Ascending aorta (tissue), 2 donors: ENCODE data around the gene RPTOR. TPM values are rescaled to one million over a fixed set of nuclear protein-coding genes. Genes with fewer than 3 reads are reported as not detected.
"Not testable (repeated sequence)": the region's sequence is repeated elsewhere in the genome, so short reads cannot be mapped to it uniquely, and the experiment has no call there.

ENCODE experiments used
- DNase-seq, 2 donors: peaks; one replicate each; pipeline ENCODE4 v3.0.0-alpha.2; 2019; ENCODE audit warnings: low spot score in 2 of 2
- H3K27ac ChIP-seq, 2 donors: fragments of 200-600 bp; sonication (generic); one replicate each; pipeline ENCODE4 v1.5.1; 2016 to 2017; ENCODE audit warnings: mild to moderate bottlenecking in 1 of 2
- H3K27me3 ChIP-seq: fragments of 200-600 bp; sonication (generic); one replicate; pipeline ENCODE4 v1.5.1; 2017
- H3K36me3 ChIP-seq, 2 donors: fragments of 200-600 bp; sonication (generic); one replicate each; pipeline ENCODE4 v1.5.1; 2016
- H3K4me1 ChIP-seq, 2 donors: fragments of 200-600 bp; sonication (generic); one replicate each; pipeline ENCODE4 v1.5.1; 2016 to 2017; ENCODE audit warnings: mild to moderate bottlenecking in 1 of 2
- H3K4me3 ChIP-seq, 2 donors: fragments of 200-600 bp; sonication (generic); one replicate each; pipeline ENCODE4 v1.5.1; 2016 to 2017; ENCODE audit warnings: mild to moderate bottlenecking in 1 of 2
- H3K9me3 ChIP-seq, 2 donors: fragments of 200-600 bp; sonication (generic); one replicate each; pipeline ENCODE4 v1.5.1; 2016
- intact Hi-C: fragments of 100-400 bp; cut with DNase I; formaldehyde crosslinking; loops from one replicate; pipeline ENCODE4 v1.15.1; 2023
- total RNA-seq: library from RNA; depleted of rRNA; stranded (reverse); fragments of >200 nt; gene quantifications from one replicate; pipeline ENCODE4 v1.1.0, GENCODE V29; 2016
- TF ChIP-seq, protein P1 (sequence below), 3 experiments: fragments of 200-600 bp in 2 of 3; fragments of 450-650 bp in 1 of 3; sonication (generic) in 2 of 3; IDR thresholded peaks; one replicate each; pipeline ENCODE4 v1.5.1; 2016 to 2019; ENCODE audit warnings: antibody characterized with exemption in 3 of 3, mild to moderate bottlenecking in 1 of 3, moderate library complexity in 1 of 3

RPTOR gene
- total RNA-seq, 1 donor from 2014 or later: 36.1 TPM

DNA sequence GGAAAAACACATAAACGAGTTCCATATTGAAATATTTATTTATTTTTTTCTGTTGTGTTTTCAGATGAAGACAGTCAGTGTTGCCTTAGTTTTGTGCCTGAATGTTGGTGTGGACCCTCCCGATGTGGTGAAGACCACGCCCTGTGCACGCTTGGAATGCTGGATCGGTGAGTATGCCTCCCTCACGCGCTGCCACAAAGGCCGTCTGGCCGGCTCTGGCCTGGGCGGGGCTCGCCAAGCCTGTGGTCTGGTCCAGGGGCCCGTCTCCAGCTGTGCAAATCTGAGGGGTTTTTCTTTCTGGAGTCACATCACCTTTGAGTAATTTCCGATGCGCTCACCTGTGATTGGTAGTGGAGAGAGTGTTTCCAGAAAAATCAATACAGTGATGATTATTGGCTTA lies 81.0 kb downstream of the RPTOR start:
- intact Hi-C loops: no loop called here
- no peak for DNase-seq
- Histone ChIP-seq H3K4me3 (no peak overlapping the region), H3K27me3 (no peaks in the 10 kb centered on the region), H3K27ac (no peak overlapping the region), H3K4me1 (no peaks in the 10 kb centered on the region), H3K36me3 (peaks cover 0 to 5% of the 10 kb centered on the region in 2 donors), H3K9me3 (no peaks in the 10 kb centered on the region)
- TF ChIP-seq, protein P1, sequence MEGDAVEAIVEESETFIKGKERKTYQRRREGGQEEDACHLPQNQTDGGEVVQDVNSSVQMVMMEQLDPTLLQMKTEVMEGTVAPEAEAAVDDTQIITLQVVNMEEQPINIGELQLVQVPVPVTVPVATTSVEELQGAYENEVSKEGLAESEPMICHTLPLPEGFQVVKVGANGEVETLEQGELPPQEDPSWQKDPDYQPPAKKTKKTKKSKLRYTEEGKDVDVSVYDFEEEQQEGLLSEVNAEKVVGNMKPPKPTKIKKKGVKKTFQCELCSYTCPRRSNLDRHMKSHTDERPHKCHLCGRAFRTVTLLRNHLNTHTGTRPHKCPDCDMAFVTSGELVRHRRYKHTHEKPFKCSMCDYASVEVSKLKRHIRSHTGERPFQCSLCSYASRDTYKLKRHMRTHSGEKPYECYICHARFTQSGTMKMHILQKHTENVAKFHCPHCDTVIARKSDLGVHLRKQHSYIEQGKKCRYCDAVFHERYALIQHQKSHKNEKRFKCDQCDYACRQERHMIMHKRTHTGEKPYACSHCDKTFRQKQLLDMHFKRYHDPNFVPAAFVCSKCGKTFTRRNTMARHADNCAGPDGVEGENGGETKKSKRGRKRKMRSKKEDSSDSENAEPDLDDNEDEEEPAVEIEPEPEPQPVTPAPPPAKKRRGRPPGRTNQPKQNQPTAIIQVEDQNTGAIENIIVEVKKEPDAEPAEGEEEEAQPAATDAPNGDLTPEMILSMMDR (IDR thresholded peaks at IDR 0.05): no peak

DNA sequence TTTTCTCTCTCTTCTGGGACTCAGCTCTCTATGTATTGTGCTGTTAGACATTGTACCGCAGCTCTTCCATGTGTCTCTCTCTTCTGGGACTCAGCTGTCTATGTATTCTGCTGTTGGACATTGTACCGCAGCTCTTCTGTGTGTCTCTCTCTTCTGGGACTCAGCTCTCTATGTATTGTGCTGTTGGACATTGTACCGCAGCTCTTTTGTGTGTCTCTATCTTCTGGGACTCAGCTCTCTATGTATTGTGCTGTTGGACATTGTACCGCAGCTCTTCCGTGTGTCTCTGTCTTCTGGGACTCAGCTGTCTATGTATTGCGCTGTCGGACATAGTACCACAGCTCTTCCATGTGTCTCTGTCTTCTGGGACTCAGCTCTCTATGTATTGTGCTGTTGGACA lies 84.2 kb downstream of the RPTOR start:
- H3K36me3 ChIP-seq, H3K4me3 ChIP-seq, H3K27me3 ChIP-seq, H3K4me1 ChIP-seq, intact Hi-C loops, DNase-seq, H3K27ac ChIP-seq, H3K9me3 ChIP-seq: not testable (repeated sequence)

DNA sequence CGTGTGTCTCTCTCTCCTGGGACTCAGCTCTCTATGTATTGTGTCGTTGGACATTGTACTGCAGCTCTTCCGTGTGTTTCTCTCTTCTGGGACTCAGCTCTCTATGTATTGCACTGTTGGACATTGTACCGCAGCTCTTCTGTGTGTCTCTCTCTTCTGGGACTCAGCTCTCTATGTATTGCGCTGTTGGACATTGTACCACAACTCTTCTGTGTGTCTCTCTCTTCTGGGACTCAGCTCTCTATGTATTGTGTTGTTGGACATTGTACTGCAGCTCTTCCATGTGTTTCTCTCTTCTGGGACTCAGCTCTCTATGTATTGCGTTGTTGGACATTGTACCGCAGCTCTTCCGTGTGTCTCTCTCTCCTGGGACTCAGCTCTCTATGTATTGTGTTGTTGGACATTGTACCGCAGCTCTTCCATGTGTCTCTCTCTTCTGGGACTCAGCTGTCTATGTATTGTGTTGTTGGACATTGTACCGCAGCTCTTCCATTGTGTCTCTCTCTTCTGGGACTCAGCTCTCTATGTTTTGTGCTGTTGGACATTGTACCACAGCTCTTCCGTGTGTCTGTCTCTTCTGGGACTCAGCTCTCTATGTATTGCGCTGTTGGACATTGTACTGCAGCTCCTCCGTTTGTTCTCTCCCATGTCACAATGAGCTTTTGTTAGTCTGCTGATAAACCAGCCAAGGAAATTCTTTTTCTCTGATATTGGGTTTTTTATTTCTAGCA lies 84.8 kb downstream of the RPTOR start:
- H3K27ac ChIP-seq: no peak overlapping the region
- no peaks in the 10 kb centered on the region for H3K4me1 ChIP-seq
- no peaks in the 10 kb centered on the region for H3K9me3 ChIP-seq
- H3K4me3 ChIP-seq: no peak overlapping the region
- TF ChIP-seq, protein P1 (IDR thresholded peaks at IDR 0.05): no peak
- H3K36me3 ChIP-seq: peaks cover 0 to 5% of the 10 kb centered on the region in 2 donors
- intact Hi-C loops: no loop called here
- no peak for DNase-seq
- H3K27me3 ChIP-seq: no peaks in the 10 kb centered on the region

DNA sequence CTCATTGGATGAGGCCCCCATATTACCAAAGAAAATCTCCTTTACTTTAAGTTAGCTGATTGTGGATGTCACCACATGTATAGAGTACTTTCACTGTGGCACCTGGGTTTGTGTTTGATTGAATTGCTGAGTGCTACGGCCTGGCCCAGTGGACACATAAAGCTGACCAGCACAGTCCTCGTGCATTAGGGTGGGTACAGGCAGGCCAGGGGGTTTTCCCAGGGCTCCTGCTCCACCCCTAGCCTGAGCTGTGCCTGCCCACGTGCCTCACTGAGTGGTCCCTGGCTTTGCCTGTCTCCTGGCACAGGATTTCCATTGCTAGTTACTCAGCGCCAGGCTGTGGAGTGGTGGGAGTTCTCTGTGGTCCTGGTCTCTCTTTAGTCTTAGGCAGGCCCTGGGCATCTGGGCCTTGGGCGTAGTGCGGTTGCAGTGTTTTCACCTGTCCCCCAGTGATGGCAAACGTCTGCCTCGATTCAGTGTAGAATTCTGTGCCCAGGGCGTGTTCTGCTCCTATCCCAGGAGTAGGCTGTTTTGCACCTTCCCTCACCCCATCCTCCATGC lies 86.0 kb downstream of the RPTOR start:
- TF ChIP-seq, protein P1 (IDR thresholded peaks at IDR 0.05): no peak
- H3K4me1 ChIP-seq: no peaks in the 10 kb centered on the region
- no peak overlapping the region for H3K27ac ChIP-seq
- intact Hi-C loops: no loop called here
- no peaks in the 10 kb centered on the region for H3K27me3 ChIP-seq
- H3K4me3 ChIP-seq: no peak overlapping the region
- no peak for DNase-seq
- H3K36me3 ChIP-seq: peaks cover 0 to 5% of the 10 kb centered on the region in 2 donors
- no peaks in the 10 kb centered on the region for H3K9me3 ChIP-seq

DNA sequence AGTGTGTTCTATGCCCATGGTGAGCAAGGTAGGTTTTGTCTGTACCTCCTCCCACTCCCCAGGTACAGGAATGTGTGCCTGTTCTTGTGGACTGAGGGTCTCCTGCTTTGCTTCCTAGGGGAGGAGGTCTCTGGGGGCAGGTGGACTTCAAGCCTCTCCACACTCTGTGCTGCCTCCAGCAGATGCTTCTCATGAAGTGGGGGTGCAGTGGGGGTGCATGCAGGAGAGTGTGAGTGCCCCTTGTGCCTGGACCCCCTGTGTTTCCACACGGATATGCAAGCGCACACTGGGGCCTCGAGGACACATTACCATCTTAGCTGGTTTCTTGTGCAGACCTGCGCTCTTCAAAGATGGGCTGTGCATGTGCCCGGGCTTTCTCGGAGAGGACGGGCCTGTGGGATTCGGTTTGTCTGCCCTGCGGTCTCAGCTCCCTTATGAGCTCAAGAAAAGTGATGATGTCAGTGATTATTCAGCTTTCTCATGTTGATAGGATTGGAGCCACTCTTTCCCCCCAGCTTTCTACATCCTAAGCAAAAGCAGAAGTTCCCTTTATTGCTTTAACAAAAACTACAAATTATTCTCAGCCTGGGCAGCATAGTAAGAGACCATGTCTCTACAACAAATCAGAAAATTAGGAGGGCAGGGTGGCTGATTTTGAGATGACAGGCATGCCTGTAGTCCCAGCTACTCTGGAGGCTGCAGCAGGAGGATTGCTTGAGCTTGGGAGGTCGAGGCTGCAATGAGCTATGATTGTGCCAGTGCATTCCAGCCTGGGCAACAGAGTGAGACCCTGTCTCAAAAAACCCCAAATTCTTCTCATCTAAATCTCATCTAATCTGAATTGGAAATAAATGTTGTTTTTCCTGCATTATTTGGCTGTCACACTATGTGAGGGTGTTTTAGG lies 86.8 kb downstream of the RPTOR start:
- Histone ChIP-seq H3K9me3 (no peaks in the 10 kb centered on the region), H3K4me3 (no peak overlapping the region), H3K27ac (no peak overlapping the region), H3K27me3 (no peaks in the 10 kb centered on the region), H3K36me3 (peaks cover 0 to 1% of the 10 kb centered on the region in 2 donors), H3K4me1 (no peaks in the 10 kb centered on the region)
- no peak for DNase-seq
- intact Hi-C loops: no loop called here
- TF ChIP-seq, protein P1 (IDR thresholded peaks at IDR 0.05): no peak
